Hepatocyte (in vitro differentiated cells): Measurements from ENCODE around the gene PYY.

Experiments
- CTCF ChIP-seq: fragments of 200-600 bp; sonication (generic); IDR thresholded peaks from 2 replicates; pipeline ENCODE4 v1.5.1; 2016; ENCODE audit warnings: antibody characterized with exemption, mild to moderate bottlenecking; ENCODE audit not compliant: poor library complexity
- EZH2 ChIP-seq: fragments of 200-600 bp; sonication (generic); IDR thresholded peaks from 2 replicates; pipeline ENCODE4 v1.6.1; 2016; ENCODE audit warnings: antibody characterized with exemption, mild to moderate bottlenecking, borderline replicate concordance

GRCh38 chr17:43939886-43940285 is 13.9 kb downstream of the PYY start:
- TF ChIP-seq CTCF (no peak), EZH2 (no peak)
